Measurements from ENCODE around the gene ABCC5.
A peak's percentile ranks its signal among the peaks of the same experiment; 100 is the strongest.

ABCC5 gene

GRCh38 chr3:183987000-183987600, 30.6 kb downstream of the ABCC5 start:
- H3K4me3 ChIP-seq (ENCODE audit: insufficient read length, low read depth), result no peak overlapping the region
- DNase-seq (ENCODE audit: low read depth, low spot score), result no peak
- TF ChIP-seq YY1 (IDR thresholded peaks at IDR 0.05; ENCODE audit: insufficient read depth, insufficient read length), result no peak
- no peaks in the 10 kb centered on the region for H3K27me3 ChIP-seq (ENCODE audit: insufficient read depth, insufficient read length)
- peaks cover 61% of the 10 kb centered on the region for H3K36me3 ChIP-seq (ENCODE audit: insufficient read depth, insufficient read length, low read length)
- no peak overlapping the region for H3K9ac ChIP-seq (ENCODE audit: insufficient read length, low read depth)
- H3K4me1 ChIP-seq (ENCODE audit: insufficient read depth, insufficient read length), result peaks cover 4% of the 10 kb centered on the region
- H3K9me3 ChIP-seq (ENCODE audit: insufficient read depth, low read length), result no peaks in the 10 kb centered on the region

GRCh38 chr3:183984749-183985729, 32.6 kb downstream of the ABCC5 start:
- peaks cover 4% of the 10 kb centered on the region for H3K4me1 ChIP-seq (ENCODE audit: insufficient read depth, insufficient read length)
- H3K9ac ChIP-seq (ENCODE audit: insufficient read length, low read depth), result no peak overlapping the region
- no peaks in the 10 kb centered on the region for H3K27me3 ChIP-seq (ENCODE audit: insufficient read depth, insufficient read length)
- H3K36me3 ChIP-seq (ENCODE audit: insufficient read depth, insufficient read length, low read length), result peaks cover 76% of the 10 kb centered on the region
- H3K4me3 ChIP-seq (ENCODE audit: insufficient read length, low read depth), result no peak overlapping the region
- TF ChIP-seq SUZ12 (IDR thresholded peaks at IDR 0.05; ENCODE audit: extremely low read depth, insufficient read depth, insufficient read length) (no peak), YY1 (IDR thresholded peaks at IDR 0.05; ENCODE audit: insufficient read depth, insufficient read length) (no peak), ZNF274 (IDR thresholded peaks at IDR 0.05; ENCODE audit: low read depth, low read length) (no peak)
- peak; percentile 15 for DNase-seq (ENCODE audit: low read depth, low spot score)
- H3K9me3 ChIP-seq (ENCODE audit: insufficient read depth, low read length), result no peaks in the 10 kb centered on the region

- Histone ChIP-seq H3K4me3 (ENCODE audit: insufficient read length, low read depth) (no peak overlapping the region), H3K4me1 (ENCODE audit: insufficient read depth, insufficient read length) (peaks cover 4% of the 10 kb centered on the region), H3K9ac (ENCODE audit: insufficient read length, low read depth) (no peak overlapping the region), H3K27me3 (ENCODE audit: insufficient read depth, insufficient read length) (no peaks in the 10 kb centered on the region), H3K36me3 (ENCODE audit: insufficient read depth, insufficient read length, low read length) (peaks cover 77% of the 10 kb centered on the region), H3K9me3 (ENCODE audit: insufficient read depth, low read length) (no peaks in the 10 kb centered on the region)
- DNase-seq (ENCODE audit: low read depth, low spot score), result no peak
- TF ChIP-seq ZNF274 (IDR thresholded peaks at IDR 0.05; ENCODE audit: low read depth, low read length), result no peak
- TF ChIP-seq SUZ12 (IDR thresholded peaks at IDR 0.05; ENCODE audit: extremely low read depth, insufficient read depth, insufficient read length), result no peak
- no peak for TF ChIP-seq YY1 (IDR thresholded peaks at IDR 0.05; ENCODE audit: insufficient read depth, insufficient read length)
Observed at GRCh38 chr3:183984127-183984740, 33.5 kb downstream of the ABCC5 start.

- Histone ChIP-seq H3K9me3 (ENCODE audit: insufficient read depth, low read length) (no peaks in the 10 kb centered on the region), H3K4me1 (ENCODE audit: insufficient read depth, insufficient read length) (peaks cover 4% of the 10 kb centered on the region), H3K4me3 (ENCODE audit: insufficient read length, low read depth) (no peak overlapping the region), H3K27me3 (ENCODE audit: insufficient read depth, insufficient read length) (no peaks in the 10 kb centered on the region), H3K9ac (ENCODE audit: insufficient read length, low read depth) (no peak overlapping the region), H3K36me3 (ENCODE audit: insufficient read depth, insufficient read length, low read length) (peaks cover 74% of the 10 kb centered on the region)
- no peak for DNase-seq (ENCODE audit: low read depth, low spot score)
- TF ChIP-seq ZNF274 (IDR thresholded peaks at IDR 0.05; ENCODE audit: low read depth, low read length) (no peak), YY1 (IDR thresholded peaks at IDR 0.05; ENCODE audit: insufficient read depth, insufficient read length) (no peak), SUZ12 (IDR thresholded peaks at IDR 0.05; ENCODE audit: extremely low read depth, insufficient read depth, insufficient read length) (no peak)
Observed at GRCh38 chr3:183981990-183982644, 35.6 kb downstream of the ABCC5 start.

GRCh38 chr3:183980403-183980802, 37.3 kb downstream of the ABCC5 start:
- Histone ChIP-seq H3K36me3 (ENCODE audit: insufficient read depth, insufficient read length, low read length) (peaks cover 77% of the 10 kb centered on the region), H3K4me1 (ENCODE audit: insufficient read depth, insufficient read length) (peaks cover 4% of the 10 kb centered on the region)
- DNase-seq (ENCODE audit: low read depth, low spot score), result no peak

GRCh38 chr3:183975981-183976662, 41.6 kb downstream of the ABCC5 start:
- no peak overlapping the region for H3K9ac ChIP-seq (ENCODE audit: insufficient read length, low read depth)
- peaks cover 64% of the 10 kb centered on the region for H3K36me3 ChIP-seq (ENCODE audit: insufficient read depth, insufficient read length, low read length)
- no peak overlapping the region for H3K4me3 ChIP-seq (ENCODE audit: insufficient read length, low read depth)
- no peaks in the 10 kb centered on the region for H3K27me3 ChIP-seq (ENCODE audit: insufficient read depth, insufficient read length)
- H3K9me3 ChIP-seq (ENCODE audit: insufficient read depth, low read length), result no peaks in the 10 kb centered on the region
- TF ChIP-seq YY1 (IDR thresholded peaks at IDR 0.05; ENCODE audit: insufficient read depth, insufficient read length) (no peak), SUZ12 (IDR thresholded peaks at IDR 0.05; ENCODE audit: extremely low read depth, insufficient read depth, insufficient read length) (no peak), ZNF274 (IDR thresholded peaks at IDR 0.05; ENCODE audit: low read depth, low read length) (no peak)
- DNase-seq (ENCODE audit: low read depth, low spot score), result no peak
- no peaks in the 10 kb centered on the region for H3K4me1 ChIP-seq (ENCODE audit: insufficient read depth, insufficient read length)

More at GRCh38 chr3:183980403-183980802, 37.3 kb downstream of the ABCC5 start:
- TF ChIP-seq SUZ12 (IDR thresholded peaks at IDR 0.05; ENCODE audit: extremely low read depth, insufficient read depth, insufficient read length) (no peak), ZNF274 (IDR thresholded peaks at IDR 0.05; ENCODE audit: low read depth, low read length) (no peak), YY1 (IDR thresholded peaks at IDR 0.05; ENCODE audit: insufficient read depth, insufficient read length) (no peak)
- H3K27me3 ChIP-seq (ENCODE audit: insufficient read depth, insufficient read length), result no peaks in the 10 kb centered on the region
- no peak overlapping the region for H3K4me3 ChIP-seq (ENCODE audit: insufficient read length, low read depth)
- H3K9me3 ChIP-seq (ENCODE audit: insufficient read depth, low read length), result no peaks in the 10 kb centered on the region
- no peak overlapping the region for H3K9ac ChIP-seq (ENCODE audit: insufficient read length, low read depth)

All from NT2/D1 (cell line).